Loucy (cell line): ENCODE results near the gene PHYKPL.

ENCODE experiments used
- EZH2phosphoT487 ChIP-seq: fragments of 200-600 bp; IDR thresholded peaks from 2 replicates; pipeline ENCODE4 v1.6.1; 2018; ENCODE audit warnings: antibody characterized with exemption, mild to moderate bottlenecking, moderate library complexity, borderline replicate concordance
- TF ChIP-seq, protein P1 (sequence below): fragments of 200-600 bp; sonication (generic); conservative IDR thresholded peaks from 2 replicates; pipeline ENCODE4 v1.5.1; 2014; ENCODE audit warnings: mild to moderate bottlenecking, antibody characterized with exemption, low read length

DNA sequence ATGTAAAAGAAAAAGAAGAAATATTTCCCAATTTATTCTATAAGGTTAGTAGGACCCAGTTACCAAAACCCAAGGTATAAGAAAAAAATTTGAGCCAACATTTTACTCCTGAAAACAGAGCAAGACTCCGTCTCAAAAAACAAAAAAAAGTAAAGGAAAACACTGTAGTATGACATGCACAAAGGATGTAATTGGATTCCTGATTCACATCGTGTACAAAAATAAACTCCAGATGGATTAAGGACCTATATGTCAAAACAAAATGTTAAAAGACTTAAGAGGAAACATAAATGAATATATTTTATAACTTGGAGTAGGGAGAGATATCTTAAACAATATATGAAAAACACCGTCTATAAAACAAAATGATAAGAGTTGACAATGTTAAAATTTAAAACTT lies 13.8 kb downstream of the PHYKPL start:
- TF ChIP-seq, protein P1, sequence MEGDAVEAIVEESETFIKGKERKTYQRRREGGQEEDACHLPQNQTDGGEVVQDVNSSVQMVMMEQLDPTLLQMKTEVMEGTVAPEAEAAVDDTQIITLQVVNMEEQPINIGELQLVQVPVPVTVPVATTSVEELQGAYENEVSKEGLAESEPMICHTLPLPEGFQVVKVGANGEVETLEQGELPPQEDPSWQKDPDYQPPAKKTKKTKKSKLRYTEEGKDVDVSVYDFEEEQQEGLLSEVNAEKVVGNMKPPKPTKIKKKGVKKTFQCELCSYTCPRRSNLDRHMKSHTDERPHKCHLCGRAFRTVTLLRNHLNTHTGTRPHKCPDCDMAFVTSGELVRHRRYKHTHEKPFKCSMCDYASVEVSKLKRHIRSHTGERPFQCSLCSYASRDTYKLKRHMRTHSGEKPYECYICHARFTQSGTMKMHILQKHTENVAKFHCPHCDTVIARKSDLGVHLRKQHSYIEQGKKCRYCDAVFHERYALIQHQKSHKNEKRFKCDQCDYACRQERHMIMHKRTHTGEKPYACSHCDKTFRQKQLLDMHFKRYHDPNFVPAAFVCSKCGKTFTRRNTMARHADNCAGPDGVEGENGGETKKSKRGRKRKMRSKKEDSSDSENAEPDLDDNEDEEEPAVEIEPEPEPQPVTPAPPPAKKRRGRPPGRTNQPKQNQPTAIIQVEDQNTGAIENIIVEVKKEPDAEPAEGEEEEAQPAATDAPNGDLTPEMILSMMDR: no peak
- TF ChIP-seq EZH2phosphoT487: no peak
